ENCODE results near the gene SLC25A22. TPM values are rescaled to one million over a fixed set of nuclear protein-coding genes. Genes with fewer than 3 reads are reported as not detected.

The SLC25A22 gene
- total and polyA plus RNA-seq, 9 of the 15 experiments (the other 6 are each of a cell fraction or from before 2014, with no cell fraction given): 0.41 to 55.4 (median 11.4) TPM

DNA sequence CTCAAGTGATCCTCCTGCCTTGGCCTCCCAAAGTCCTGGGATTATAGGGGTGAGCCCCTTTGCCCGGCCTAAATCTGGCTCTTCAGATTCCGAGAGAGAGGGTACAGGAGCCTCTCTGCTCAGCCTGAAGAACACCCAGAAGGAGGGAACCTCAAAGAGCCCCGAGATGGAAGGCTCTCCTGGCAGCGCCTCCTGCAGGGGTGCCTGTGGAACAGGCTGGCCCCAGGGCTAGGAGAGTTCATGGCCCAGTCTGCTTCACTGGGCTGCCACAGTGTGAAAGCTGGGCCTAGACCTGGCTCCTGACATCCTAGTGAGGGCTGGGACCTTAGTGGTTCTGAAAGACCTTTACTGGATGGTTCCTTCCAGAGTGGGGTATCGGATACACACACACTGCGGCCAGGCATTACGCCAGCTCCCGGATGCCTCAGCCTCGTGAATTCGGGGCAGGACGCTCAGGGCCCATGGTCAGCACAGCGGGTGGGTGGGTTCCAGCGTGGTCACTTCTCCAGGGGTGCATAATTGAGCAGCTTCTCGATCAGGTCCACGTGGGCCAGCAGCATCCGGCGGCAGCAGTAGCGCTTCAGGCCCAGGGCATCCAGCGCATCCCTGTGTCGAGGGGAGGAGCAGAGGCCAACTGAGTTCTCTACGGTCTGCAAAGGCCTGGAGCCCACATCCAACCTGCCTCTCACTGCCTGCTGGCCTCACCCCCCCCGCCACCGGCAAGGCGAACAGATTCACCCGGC, 42.0 kb upstream of the SLC25A22 start:
- Histone ChIP-seq H3K4me1 (replicated peaks in 1 of 2; ENCODE audit: control insufficient read depth in 2 of 2, insufficient read depth in 2 of 2, low read length in 2 of 2) (peaks cover 37 to 82% of the 10 kb centered on the region in 2 experiments), H3K79me2 (ENCODE audit: control insufficient read depth, insufficient read depth, low read length) (peaks cover 66% of the 10 kb centered on the region), H4K20me1 (replicated peaks; ENCODE audit: control insufficient read depth, insufficient read depth, low read length) (no peaks in the 10 kb centered on the region; the same call in 1 of the 2 replicates), H2AFZ (ENCODE audit: low read depth, low read length) (no peak overlapping the region), H3K9me3 (replicated peaks; ENCODE audit: control insufficient read depth, insufficient read depth, low read depth, low read length) (no peaks in the 10 kb centered on the region), H3K4me2 (ENCODE audit: insufficient read depth, low read length) (peak overlapping the region; percentile 80; the same call in 1 of the 2 replicates), H3K27me3 (ENCODE audit: control insufficient read depth in 2 of 2, insufficient read depth in 2 of 2, low read length in 2 of 2) (no peaks in the 10 kb centered on the region), H3K9ac (ENCODE audit: insufficient read depth in 1 of 2, low read depth in 2 of 2, low read length in 2 of 2) (peak overlapping the region; percentile 91 to 93; a peak in 3 of 4 replicates), H3K4me3 (peak overlapping the region; percentile 98; the same call in 1 of the 2 replicates), H3K36me3 (ENCODE audit: control insufficient read depth, insufficient read depth, low read length) (peaks cover 57% of the 10 kb centered on the region; the same call in 2 of the 3 replicates), H3K27ac (ENCODE audit: extremely low read depth, low read depth, low read length) (peak overlapping the region; percentile 7; the same call in 1 of the 3 replicates), H3K9me1 (ENCODE audit: control insufficient read depth, insufficient read depth, low read length) (peaks cover 4% of the 10 kb centered on the region)
- POLR2A ChIA-PET: interaction anchor here (0.5 to 5.2 kb wide), 13 partner anchors 8 to 678 kb away, joined by 3 to 36 read pairs (median 4); partner anchors contain the start of genes CRACR2B and PNPLA2
- 79% methylated on average over 24 of the region's 25 CpGs for WGBS (ENCODE audit: insufficient coverage, low coverage, missing lambda C conversion rate)
- BruUV-seq (replicated peaks): no TSS peak
- in situ Hi-C loops (cut with MboI) (no loop called here), intact Hi-C loops (cut with micrococcal nuclease) (loop anchor here (10.0 kb wide), 1 partner anchor 75 kb away; the partner anchor contains the start of gene CHID1)
- peak in 1 of 4 experiments; percentile 60 for DNase-seq (ENCODE audit: extremely low read depth in 1 of 4, low spot score in 3 of 4)
- peak; percentile 45 for ATAC-seq
- CTCF ChIA-PET (ENCODE audit: low intra/inter-chr PET ratio): no interaction called here
- FAIRE-seq: peak; percentile 23
- TF ChIP-seq CCAR2 (IDR thresholded peaks at IDR 0.05; ENCODE audit: low read depth, low read length) (no peak), ARID2 (IDR thresholded peaks at IDR 0.05) (no peak), HNRNPUL1 (IDR thresholded peaks at IDR 0.05; ENCODE audit: low read length) (no peak), ZNF764 (CRISPR knock-in tag; IDR thresholded peaks at IDR 0.05; ENCODE audit: low read depth) (peak; percentile 98), RBFOX2 (IDR thresholded peaks at IDR 0.05; ENCODE audit: low read depth, low read length) (peak; percentile 48; the same call in 1 of the 2 replicates), HSF4 (CRISPR knock-in tag; IDR thresholded peaks at IDR 0.05; ENCODE audit: borderline replicate concordance) (no peak), ZNF740 (CRISPR knock-in tag; IDR thresholded peaks at IDR 0.05) (peak; percentile 51; the same call in 1 of the 2 replicates), ZNF740 (tag; IDR thresholded peaks at IDR 0.05) (no peak), SMARCA4 (IDR thresholded peaks at IDR 0.05) (no peak), ZNF174 (CRISPR knock-in tag; IDR thresholded peaks at IDR 0.05) (no peak), RAD21 (CRISPR knock-in tag; conservative IDR thresholded peaks at IDR 0.05 in 1 of 2, IDR thresholded peaks at IDR 0.05 in 1 of 2) (peak in 1 of 2 experiments; percentile 20; a peak in 2 of 4 replicates), CC2D1A (IDR thresholded peaks at IDR 0.05) (no peak), ZNF766 (CRISPR knock-in tag; conservative IDR thresholded peaks at IDR 0.05) (no peak), POLR2A (conservative IDR thresholded peaks at IDR 0.05) (peak; percentile 32; the same call in 1 of the 2 replicates), ETV1 (tag; conservative IDR thresholded peaks at IDR 0.05; ENCODE audit: low read depth) (no peak)
- TF ChIP-seq, protein P1, sequence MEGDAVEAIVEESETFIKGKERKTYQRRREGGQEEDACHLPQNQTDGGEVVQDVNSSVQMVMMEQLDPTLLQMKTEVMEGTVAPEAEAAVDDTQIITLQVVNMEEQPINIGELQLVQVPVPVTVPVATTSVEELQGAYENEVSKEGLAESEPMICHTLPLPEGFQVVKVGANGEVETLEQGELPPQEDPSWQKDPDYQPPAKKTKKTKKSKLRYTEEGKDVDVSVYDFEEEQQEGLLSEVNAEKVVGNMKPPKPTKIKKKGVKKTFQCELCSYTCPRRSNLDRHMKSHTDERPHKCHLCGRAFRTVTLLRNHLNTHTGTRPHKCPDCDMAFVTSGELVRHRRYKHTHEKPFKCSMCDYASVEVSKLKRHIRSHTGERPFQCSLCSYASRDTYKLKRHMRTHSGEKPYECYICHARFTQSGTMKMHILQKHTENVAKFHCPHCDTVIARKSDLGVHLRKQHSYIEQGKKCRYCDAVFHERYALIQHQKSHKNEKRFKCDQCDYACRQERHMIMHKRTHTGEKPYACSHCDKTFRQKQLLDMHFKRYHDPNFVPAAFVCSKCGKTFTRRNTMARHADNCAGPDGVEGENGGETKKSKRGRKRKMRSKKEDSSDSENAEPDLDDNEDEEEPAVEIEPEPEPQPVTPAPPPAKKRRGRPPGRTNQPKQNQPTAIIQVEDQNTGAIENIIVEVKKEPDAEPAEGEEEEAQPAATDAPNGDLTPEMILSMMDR (IDR thresholded peaks at IDR 0.05 in 2 of 3, conservative IDR thresholded peaks at IDR 0.05 in 1 of 3; ENCODE audit: insufficient read depth in 2 of 3, low read depth in 1 of 3, low read length in 3 of 3): peak; percentile 54 to 67 (median 56)
- TF ChIP-seq, protein P2, sequence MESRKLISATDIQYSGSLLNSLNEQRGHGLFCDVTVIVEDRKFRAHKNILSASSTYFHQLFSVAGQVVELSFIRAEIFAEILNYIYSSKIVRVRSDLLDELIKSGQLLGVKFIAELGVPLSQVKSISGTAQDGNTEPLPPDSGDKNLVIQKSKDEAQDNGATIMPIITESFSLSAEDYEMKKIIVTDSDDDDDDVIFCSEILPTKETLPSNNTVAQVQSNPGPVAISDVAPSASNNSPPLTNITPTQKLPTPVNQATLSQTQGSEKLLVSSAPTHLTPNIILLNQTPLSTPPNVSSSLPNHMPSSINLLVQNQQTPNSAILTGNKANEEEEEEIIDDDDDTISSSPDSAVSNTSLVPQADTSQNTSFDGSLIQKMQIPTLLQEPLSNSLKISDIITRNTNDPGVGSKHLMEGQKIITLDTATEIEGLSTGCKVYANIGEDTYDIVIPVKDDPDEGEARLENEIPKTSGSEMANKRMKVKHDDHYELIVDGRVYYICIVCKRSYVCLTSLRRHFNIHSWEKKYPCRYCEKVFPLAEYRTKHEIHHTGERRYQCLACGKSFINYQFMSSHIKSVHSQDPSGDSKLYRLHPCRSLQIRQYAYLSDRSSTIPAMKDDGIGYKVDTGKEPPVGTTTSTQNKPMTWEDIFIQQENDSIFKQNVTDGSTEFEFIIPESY (CRISPR knock-in tag; IDR thresholded peaks at IDR 0.05): peak; percentile 81

Measured in K562 (cell line).